HL-60 (cell line): ENCODE results near the gene POLE4.

Experiments
- DNase-seq, 2 experiments: peaks; one replicate each; pipeline ENCODE4 v3.0.0-alpha.2; 2010 to 2020; ENCODE audit warnings: low read depth in 1 of 2, low spot score in 1 of 2
- H3K27ac ChIP-seq: fragments of 250-450 bp; sonication (Bioruptor Pico); replicated peaks from 2 replicates; pipeline ENCODE4 v1.5.1; 2020; ENCODE audit warnings: mild to moderate bottlenecking, moderate library complexity
- H3K27me3 ChIP-seq: fragments of 250-450 bp; sonication (Bioruptor Pico); 2 replicates; pipeline ENCODE4 v1.5.1; 2021; ENCODE audit warnings: mild to moderate bottlenecking, moderate library complexity; ENCODE audit not compliant: insufficient read depth, poor library complexity, severe bottlenecking
- H3K4me3 ChIP-seq: replicated peaks from 2 replicates; pipeline ENCODE4 v1.5.1; 2011; ENCODE audit warnings: mild to moderate bottlenecking, control low read depth, low read length; ENCODE audit not compliant: insufficient read depth
- CTCF ChIP-seq: IDR thresholded peaks from one replicate; pipeline ENCODE4 v1.5.1; 2011; ENCODE audit warnings: low read length, control low read depth, inconsistent platforms; ENCODE audit not compliant: insufficient read depth
- GABPA ChIP-seq: IDR thresholded peaks from 2 replicates; pipeline ENCODE4 v1.6.1; 2012; ENCODE audit warnings: low read depth
- POLR2AphosphoS5 ChIP-seq: IDR thresholded peaks from 2 replicates; pipeline ENCODE4 v1.6.1; 2012; ENCODE audit warnings: low read depth
- REST ChIP-seq: IDR thresholded peaks from 2 replicates; pipeline ENCODE4 v1.6.1; 2012; ENCODE audit warnings: low read depth; ENCODE audit not compliant: insufficient replicate concordance
- SPI1 ChIP-seq: IDR thresholded peaks from 2 replicates; pipeline ENCODE4 v1.6.1; 2012; ENCODE audit warnings: low read depth, mild to moderate bottlenecking, borderline replicate concordance

The POLE4 gene

GRCh38 chr2:74917702-74918619, 40.5 kb upstream of the POLE4 start:
- TF ChIP-seq GABPA = no peak
- no peak for TF ChIP-seq CTCF
- TF ChIP-seq REST = no peak
- no peak for TF ChIP-seq POLR2AphosphoS5
- TF ChIP-seq SPI1 = no peak

GRCh38 chr2:74919827-74920226, 38.6 kb upstream of the POLE4 start:
- H3K27ac ChIP-seq = no peak overlapping the region
- H3K27me3 ChIP-seq = no peaks in the 10 kb centered on the region
- peak overlapping the region; percentile 49 for H3K4me3 ChIP-seq
- peak; percentile 15 to 55 for DNase-seq
- TF ChIP-seq CTCF = peak; percentile 73
- no peak for TF ChIP-seq REST

More at GRCh38 chr2:74917702-74918619, 40.5 kb upstream of the POLE4 start:
- Histone ChIP-seq H3K4me3 (no peak overlapping the region), H3K27me3 (no peaks in the 10 kb centered on the region), H3K27ac (no peak overlapping the region)
- no peak for DNase-seq

GRCh38 chr2:74921236-74921736, 37.2 kb upstream of the POLE4 start:
- Histone ChIP-seq H3K4me3 (no peak overlapping the region), H3K27ac (no peak overlapping the region), H3K27me3 (no peaks in the 10 kb centered on the region)
- TF ChIP-seq GABPA (no peak), REST (no peak), SPI1 (no peak), CTCF (no peak), POLR2AphosphoS5 (no peak)
- DNase-seq = no peak
